ENCODE data around the gene MYL6B.
A peak's percentile ranks its signal among the peaks of the same experiment; 100 is the strongest.

GRCh38 chr12:56143870-56144269 is 8.5 kb upstream of the MYL6B start:
- no peak for TF ChIP-seq CTCF (IDR thresholded peaks at IDR 0.05)
- no peak for TF ChIP-seq POLR2A (IDR thresholded peaks at IDR 0.05)
- peak in 1 of 2 donors; percentile 41 for TF ChIP-seq EP300 (IDR thresholded peaks at IDR 0.05)

Measured in tibial nerve (tissue), 4 donors.